Adrenal gland (tissue), 5 donors: ENCODE data around the gene SLC8B1.

ENCODE experiments used
- CTCF ChIP-seq, 6 experiments: fragments of 450-650 bp in 4 of 6; fragments of 200-600 bp in 2 of 6; sonication (generic) in 1 of 6; IDR thresholded peaks; 1 replicate in 5 of 6; 2 replicates in 1 of 6; pipeline versions ENCODE4 v1.5.1 to v1.8.0; 2016 to 2021; ENCODE audit warnings: antibody characterized with exemption in 6 of 6, mild to moderate bottlenecking in 2 of 6, moderate library complexity in 1 of 6
- POLR2A ChIP-seq, 2 donors: fragments of 450-650 bp; IDR thresholded peaks; one replicate each; pipeline ENCODE4 v1.6.1; 2017; ENCODE audit warnings: antibody characterized with exemption in 2 of 2, mild to moderate bottlenecking in 2 of 2, moderate library complexity in 1 of 2
- donor health status: DM: no; HTN: no; CAD: no.

GRCh38 chr12:113263431-113263963, 71.4 kb downstream of the SLC8B1 start:
- TF ChIP-seq POLR2A (IDR thresholded peaks at IDR 0.05) (no peak), CTCF (IDR thresholded peaks at IDR 0.05) (no peak)
